GM12878 (cell line): ENCODE measurements around the gene TMED6. TPM values are rescaled to one million over a fixed set of nuclear protein-coding genes. Genes with fewer than 3 reads are reported as not detected.

ENCODE experiments used
- CREM ChIP-seq: IDR thresholded peaks from 2 replicates; pipeline ENCODE4 v1.6.1; 2014; ENCODE audit warnings: antibody characterized with exemption, low read depth
- CUX1 ChIP-seq: IDR thresholded peaks from 2 replicates; pipeline ENCODE4 v1.6.1; 2012; ENCODE audit warnings: improper control_type of control experiment, low read depth, low read length; ENCODE audit not compliant: insufficient replicate concordance
- FOXM1 ChIP-seq: IDR thresholded peaks from 2 replicates; pipeline ENCODE4 v1.6.1; 2012; ENCODE audit warnings: low read depth, mild to moderate bottlenecking, inconsistent platforms, low read length, moderate library complexity
- SMAD1 ChIP-seq: fragments of 450-650 bp; IDR thresholded peaks from 2 replicates; pipeline ENCODE4 v1.6.1; 2018; ENCODE audit warnings: mild to moderate bottlenecking, low read depth; ENCODE audit not compliant: partially characterized antibody
- USF1 ChIP-seq: IDR thresholded peaks from 2 replicates; pipeline ENCODE4 v1.6.1; 2011; ENCODE audit warnings: borderline replicate concordance, low read depth, mild to moderate bottlenecking, moderate library complexity, mixed read lengths, low read length; ENCODE audit not compliant: insufficient read depth; ENCODE audit errors: extremely low read length
- ZNF217 ChIP-seq: fragments of 450-650 bp; IDR thresholded peaks from 2 replicates; pipeline ENCODE4 v1.6.1; 2017; ENCODE audit warnings: antibody characterized with exemption, mild to moderate bottlenecking
- ZNF384 ChIP-seq: IDR thresholded peaks from 2 replicates; pipeline ENCODE4 v1.6.1; 2012; ENCODE audit warnings: low read depth, mild to moderate bottlenecking, low read length, improper control_type of control experiment, borderline replicate concordance
- ZNF622 ChIP-seq: fragments of 450-650 bp; IDR thresholded peaks from 2 replicates; pipeline ENCODE4 v1.6.1; 2017; ENCODE audit warnings: mild to moderate bottlenecking, inconsistent platforms
- polyA plus RNA-seq, 11 experiments: library from polyadenylated mRNA; depleted of rRNA in 4 of 11; unstranded in 6 of 11; stranded (reverse) in 5 of 11; fragments of >200 nt; fragmentation: Nextera tagmentation in 4 of 11; fragmentation: Illumina TruSeq in 1 of 11; extraction: Ambion mirVana in 4 of 11; extraction: Trizol in 1 of 11; gene quantifications; 1 replicate in 1 of 11; 2 replicates in 10 of 11; pipeline versions ENCODE4 v1.2.1 to v1.2.3, GENCODE V29; 2011 to 2016; ENCODE audit warnings: inconsistent platforms in 2 of 11, missing spikeins in 2 of 11, low read depth in 1 of 11
- total RNA-seq, 4 experiments: library from RNA; depleted of rRNA in 3 of 4; stranded (reverse); fragments of >200 nt in 3 of 4; fragmentation: Illumina TruSeq in 1 of 4; extraction: Trizol in 1 of 4; gene quantifications; 2 replicates each; pipeline versions ENCODE4 v1.2.1 to v1.2.3, GENCODE V29; 2013 to 2021

The TMED6 gene
- total and polyA plus RNA-seq, 10 of the 15 experiments (the other 5 are each of a cell fraction or from before 2014, with no cell fraction given) = 0.27 to 1.7 (median 0.78) TPM

- TF ChIP-seq USF1 (no peak), CREM (no peak), ZNF217 (no peak), SMAD1 (no peak), FOXM1 (no peak), ZNF622 (no peak), ZNF384 (no peak), CUX1 (no peak)
Measured at GRCh38 chr16:69294051-69294450, 57.5 kb downstream of the TMED6 start (continued).
